Myocyte (in vitro differentiated cells): ENCODE data around the gene MAEL. TPM values are rescaled to one million over a fixed set of nuclear protein-coding genes. Genes with fewer than 3 reads are reported as not detected.

Source experiments
- DNase-seq: peaks from one replicate; pipeline ENCODE4 v3.0.0-alpha.2; 2012; ENCODE audit warnings: low read depth
- total RNA-seq: library from RNA; depleted of rRNA; stranded (reverse); fragments of >200 nt; gene quantifications from 2 replicates; pipeline ENCODE4 v1.2.3, GENCODE V29; 2014

The MAEL gene
- total RNA-seq, 1 donor from 2014 or later: not detected

DNA sequence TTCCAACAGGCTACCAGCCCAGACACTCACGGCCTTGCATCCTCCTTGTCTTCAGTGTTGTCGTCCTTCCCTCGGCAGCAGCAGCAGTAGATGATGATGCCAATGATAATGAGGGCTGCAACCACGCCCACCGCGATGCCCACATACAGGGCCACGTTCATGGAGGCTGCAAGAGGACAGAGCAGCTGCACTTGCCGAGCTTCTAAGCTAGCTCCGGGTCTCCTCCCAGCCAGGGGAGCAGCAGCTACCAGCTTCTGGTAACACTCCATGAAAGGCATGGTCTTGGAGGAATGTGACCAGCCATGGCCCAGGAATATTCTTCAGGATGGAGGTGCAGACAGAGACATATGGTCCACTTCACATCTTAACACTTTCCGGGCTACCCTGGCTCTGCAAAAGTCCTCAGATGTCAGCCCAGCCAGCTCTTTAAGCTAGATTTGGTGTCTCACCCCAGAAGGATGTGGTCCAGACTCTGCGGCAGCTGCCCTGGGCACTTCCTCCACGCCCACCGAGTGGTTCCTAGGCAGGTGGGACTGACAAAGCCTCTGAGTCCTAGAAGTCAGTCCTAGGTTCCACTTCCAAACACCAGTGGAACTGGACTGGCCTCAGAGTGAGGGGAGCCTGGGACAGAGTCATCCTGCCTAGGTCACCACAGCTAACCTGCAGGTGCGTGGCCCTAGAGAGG is 66.0 kb downstream of the MAEL start:
- peak; percentile 30 for DNase-seq

DNA sequence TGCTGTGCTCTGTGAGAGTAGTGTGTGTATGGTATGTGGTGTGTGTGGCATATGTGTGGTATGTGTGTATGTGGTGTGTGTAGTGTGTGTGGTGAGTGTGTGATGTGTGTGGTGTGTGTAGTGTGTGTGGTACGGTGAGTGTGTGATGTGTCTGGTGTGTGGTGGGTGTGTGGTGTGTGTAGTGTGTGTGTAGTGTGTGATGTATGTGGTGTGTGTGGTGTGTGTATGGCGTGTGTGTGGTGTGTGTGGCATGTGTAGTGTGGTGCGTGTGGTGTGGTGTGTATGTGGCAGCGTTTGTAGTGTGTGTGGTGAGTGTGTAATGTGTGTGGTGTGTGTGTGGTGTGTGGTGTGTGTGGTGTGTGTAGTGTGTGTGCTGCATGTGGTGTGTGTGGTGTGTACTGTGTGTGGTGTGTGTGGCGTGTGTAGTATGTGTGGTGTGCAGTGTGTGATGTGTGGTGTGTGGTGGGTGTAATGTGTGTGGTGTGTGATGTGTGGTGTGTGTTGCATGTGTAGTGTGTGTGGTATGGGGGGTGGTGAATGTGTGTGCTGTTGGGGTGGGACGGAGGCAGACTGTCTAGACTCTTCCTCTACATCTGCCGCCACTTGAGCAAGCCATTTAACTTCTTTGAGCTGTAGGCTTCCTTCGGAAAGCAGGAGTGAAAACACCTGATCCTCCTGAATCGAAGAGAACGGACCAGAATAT is 67.6 kb downstream of the MAEL start:
- no peak for DNase-seq

DNA sequence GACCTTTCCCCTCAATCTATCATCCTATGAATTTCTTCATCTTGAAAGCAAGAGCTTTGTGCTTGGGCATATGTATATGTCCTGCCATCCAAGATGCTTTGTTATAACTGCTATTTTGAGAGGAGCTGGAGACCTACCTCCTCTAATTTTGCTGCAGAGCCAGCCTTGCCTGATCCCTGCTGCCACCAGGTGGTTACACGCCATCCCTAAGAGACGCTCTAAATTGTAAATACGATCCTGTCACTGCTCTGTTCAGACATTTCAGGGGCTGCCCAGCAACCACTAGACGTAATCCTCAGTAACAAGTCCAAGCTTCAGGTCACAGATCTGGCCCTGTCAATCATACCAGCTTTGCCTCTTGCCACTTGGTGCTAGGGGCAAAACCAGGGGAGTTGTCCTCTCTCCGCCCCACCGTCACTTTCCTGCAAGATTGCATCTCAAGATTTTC is 68.2 kb downstream of the MAEL start:
- peak; percentile 57 for DNase-seq

DNA sequence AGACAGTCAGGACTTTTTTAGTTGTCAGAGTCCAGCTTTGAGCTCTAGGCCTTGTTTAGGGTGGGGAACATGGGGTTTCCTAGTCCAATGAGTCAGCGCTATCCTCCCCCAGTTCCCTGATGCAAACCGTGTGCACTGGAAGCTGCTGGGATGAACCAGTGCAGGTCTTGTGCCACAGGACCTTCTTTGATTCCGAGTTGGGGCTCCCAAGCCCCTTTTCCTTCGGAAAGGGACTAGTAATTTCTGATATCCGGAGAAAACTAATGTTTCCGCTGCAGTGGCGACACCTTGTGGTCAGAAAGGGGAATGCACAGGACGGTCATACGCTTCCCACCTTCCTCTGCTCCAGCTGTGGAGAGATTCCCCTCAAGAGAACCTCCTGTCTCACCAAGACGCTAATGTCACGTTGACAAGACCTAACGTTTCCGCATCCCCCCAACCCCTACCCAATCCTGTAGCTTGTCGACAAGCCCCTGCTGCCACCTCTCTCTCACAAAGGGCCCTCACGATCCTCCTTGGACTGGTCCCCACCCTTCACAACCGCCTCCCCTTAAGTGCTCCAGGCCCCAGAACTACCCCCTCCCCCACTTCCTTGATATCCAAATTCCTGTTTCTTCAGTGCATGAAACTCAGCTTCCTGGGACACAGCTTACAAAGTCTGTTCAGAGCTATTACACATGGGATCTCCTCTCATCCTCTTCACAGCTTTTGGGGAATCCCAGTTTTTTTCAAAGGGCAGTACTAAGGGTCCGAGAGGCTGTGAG is 70.1 kb downstream of the MAEL start:
- DNase-seq: peak; percentile 71

DNA sequence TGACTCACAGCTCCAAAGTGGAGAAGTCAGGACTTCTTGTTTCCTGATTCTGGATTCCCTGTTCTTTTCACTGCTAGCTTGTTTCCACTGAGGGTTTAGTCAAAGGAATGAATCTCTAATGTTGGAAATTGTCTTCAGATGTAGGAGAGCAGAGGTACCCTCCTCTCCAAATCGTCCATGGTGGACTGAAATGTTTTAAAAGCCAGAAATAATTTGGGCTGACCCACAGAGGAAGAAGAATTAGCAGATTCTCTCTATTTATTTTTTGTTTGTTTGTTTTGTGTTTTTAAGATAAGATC is 70.7 kb downstream of the MAEL start:
- no peak for DNase-seq

DNA sequence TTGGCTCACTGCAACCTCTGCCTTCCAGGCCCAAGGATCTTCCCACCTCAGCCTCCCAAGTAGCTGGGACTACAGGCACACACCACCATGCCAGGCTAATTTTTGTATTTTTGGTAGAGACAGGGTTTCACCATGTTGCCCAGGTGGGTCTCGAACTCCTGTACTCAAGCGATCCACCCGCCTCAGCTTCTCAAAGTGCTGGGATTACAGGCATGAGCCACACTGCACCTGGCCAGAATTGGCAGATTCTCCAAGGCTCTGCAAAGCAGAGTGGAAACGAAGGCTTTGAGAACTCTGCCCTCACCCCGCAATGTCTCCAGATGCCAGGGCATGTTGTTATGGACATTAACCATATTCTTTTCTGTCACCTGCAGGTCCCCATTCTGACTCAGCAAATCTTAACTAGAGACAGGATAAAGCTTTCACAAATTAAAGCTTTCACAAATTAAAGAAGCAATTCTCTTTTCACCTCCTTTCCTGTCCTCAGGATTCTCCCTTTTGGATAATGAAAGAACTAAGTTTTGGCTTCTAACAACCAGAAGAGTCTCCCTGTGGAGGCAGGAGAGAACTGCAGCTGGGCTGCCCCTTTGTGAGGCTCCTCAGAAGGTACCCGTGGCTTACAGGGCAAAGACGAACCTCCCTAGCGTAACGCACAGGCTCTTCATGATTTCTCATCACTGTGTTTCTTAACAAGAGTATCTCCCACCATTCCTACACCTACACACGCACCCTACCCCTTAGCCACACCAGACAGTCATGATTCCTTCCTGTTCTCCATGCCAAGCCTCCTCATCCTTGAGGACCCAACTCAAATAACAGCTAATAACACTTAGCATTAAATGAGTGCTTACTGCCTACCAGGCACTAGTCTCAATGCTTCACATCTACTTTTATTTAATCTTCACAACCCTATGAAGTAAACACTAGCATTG is 71.3 kb downstream of the MAEL start:
- DNase-seq: no peak

DNA sequence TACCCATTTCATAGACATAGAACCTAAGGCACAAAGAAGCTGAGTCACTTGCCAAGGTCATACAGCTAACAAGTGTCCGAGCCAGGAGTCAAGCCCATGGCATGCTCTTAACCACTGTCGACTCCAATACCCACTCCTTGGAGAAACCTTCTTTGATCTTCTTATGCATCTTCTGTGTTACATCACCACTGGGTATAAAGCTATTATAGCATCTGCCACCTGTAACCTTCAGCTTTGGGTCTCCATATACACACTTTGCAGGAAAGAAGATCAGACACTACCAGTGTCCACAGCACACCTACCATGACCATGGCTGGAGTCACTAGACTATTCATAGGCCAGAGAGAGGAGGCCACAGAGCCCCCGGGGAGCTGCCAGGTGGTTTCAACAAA is 72.0 kb downstream of the MAEL start:
- DNase-seq: no peak

DNA sequence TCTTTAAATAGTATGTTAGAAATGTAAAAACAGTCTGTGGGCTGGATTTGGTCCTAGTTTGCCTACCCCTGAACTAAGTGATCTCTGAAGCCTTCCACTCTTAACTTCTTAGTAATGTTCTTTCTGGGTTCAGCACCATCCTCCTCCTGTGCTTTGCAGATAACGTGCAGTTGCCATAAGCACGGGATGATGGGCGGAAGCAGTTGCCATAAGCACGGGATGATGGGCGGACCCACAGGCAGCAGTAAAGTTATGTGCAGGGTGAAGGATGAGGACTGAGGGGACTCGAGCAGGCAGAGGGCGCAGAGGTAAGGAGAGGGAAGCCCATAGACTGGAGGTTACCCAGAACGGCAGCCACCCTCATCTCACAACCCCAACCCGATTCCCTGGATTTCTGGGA is 75.5 kb downstream of the MAEL start:
- no peak for DNase-seq

DNA sequence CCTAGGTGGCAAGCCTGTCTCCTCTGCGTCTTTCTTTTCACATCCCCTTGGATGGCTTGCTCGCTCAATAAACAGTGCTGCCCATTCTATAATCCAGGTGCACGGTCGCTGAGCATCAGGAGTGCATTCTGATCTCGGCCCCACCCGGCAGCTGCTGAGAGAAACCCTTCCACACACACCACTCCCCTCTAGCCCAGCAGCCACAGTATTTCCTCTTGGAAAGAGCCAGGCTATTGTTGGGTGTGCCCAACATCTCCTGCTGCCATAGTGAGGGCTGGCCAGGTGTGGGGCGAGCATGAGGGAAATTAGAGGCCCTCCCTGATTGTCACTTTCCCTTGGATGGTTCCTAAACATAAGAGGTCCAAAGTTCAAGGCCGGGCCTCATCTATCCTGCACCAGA is 76.4 kb downstream of the MAEL start:
- no peak for DNase-seq

DNA sequence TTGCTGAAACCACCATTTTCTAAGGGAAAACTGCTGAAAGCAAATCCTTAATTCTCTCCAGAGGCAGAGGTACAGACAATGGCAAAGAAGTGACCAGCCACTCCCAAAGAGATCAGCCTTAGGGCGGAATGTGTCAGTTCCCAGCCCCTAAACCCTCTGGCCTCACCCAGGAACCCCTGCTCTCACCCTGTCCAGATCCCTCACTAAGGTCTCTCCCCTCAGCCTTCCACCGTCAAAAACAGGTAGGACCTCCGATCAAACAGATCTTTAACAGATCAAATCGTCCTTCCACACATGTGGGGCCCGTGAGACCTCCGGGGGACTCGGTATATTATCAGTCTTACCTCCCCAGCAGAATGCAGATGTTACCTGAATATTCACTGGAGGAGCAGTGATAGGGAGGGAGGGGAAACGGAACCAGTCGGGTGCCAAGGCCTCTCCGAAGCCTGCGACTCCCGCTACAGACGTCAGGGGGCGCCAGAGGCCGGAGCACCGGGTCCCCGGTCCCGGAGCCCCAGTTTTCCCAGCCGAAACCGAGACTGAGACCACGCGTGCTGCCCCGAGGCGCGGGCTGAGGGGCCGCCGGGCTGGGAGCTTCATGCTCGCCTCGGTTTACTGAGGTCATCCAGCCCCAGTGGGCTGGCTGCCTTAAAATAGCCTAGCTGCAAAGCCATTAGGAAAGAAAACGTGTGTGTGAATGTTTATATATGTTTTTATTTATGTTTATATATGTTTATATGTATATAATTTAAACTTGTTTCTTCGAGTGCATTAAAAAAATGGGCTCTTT is 77.4 kb downstream of the MAEL start:
- DNase-seq: peak; percentile 73

DNA sequence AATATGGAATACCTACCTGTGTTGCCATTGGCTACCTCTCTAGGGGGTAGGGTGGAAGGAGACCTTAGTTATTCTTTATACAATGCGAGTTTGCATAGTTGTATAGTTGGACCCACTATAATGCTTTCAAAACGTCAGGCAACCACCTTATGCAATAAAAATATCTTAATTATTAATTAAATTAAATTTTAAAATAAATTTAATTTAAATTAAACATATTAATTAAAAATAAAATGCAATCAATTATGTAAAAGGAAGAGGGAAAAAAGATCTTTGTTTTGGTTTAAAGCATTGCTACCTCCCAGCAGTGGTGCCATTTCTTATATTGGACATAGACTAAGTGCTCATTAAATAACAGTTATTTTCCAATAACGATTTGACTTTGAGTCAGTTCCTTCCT is 78.8 kb downstream of the MAEL start:
- no peak for DNase-seq

DNA sequence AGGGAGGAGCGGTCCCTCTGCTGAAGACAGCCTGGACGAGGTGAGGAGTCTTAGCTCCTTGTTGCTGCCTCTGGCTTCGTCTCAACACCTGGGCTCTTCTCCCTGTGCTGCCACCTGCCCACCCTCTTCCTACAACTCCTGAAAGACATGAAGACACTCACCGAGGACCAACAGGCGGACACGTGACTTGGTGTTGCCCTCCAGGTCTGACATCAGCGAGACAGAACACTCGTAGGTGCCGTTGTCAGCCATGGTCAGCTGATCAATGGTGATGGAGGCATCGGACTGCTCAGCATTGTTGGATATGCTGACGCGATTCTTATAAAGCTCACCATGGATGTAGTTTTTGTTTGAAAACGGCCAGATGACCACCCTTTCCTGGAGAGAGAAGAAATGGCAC is 79.7 kb downstream of the MAEL start:
- no peak for DNase-seq

DNA sequence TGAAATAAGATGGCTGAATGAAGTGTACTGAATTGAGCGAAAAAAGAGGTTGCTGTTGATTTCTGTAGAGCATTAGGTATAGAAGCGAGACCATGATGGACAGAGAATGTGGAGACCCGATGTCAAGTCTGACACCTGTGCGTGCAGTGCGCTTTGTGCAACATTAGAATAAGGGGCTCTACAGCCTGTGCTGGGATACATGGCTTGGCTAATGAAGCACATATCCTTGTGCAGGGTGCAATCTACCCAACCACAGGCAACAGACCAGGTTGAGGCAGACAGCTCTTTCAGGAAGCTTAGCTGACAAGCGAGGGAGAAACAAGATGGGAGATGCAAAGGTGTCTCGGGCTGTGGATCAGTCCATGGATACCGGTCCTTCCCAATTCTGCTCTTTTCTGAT is 82.2 kb downstream of the MAEL start:
- DNase-seq: no peak

Other genes starting within 250 kb of the MAEL start
- gene POGK, start 149.8 kb upstream of the MAEL start, total RNA-seq: 16.3 and 17.6 TPM in 2 replicates
- gene TADA1, start 113.0 kb upstream of the MAEL start, total RNA-seq: 9.0 and 9.3 TPM in 2 replicates
- gene ILDR2, start 13.7 kb upstream of the MAEL start, total RNA-seq: 0.13 and 0.21 TPM in 2 replicates
- gene GPA33, start 101.1 kb downstream of the MAEL start, total RNA-seq: not detected in 2 replicates
- gene STYXL2, start 104.8 kb downstream of the MAEL start, total RNA-seq: 40.1 and 46.6 TPM in 2 replicates
- gene POU2F1, start 231.6 kb downstream of the MAEL start, total RNA-seq: 4.3 and 7.6 TPM in 2 replicates